Left renal pelvis (tissue), 4 donors: Measurements from ENCODE around the gene PTDSS2. TPM values are rescaled to one million over a fixed set of nuclear protein-coding genes. Genes with fewer than 3 reads are reported as not detected.

Experiments used
- DNase-seq, 4 donors: peaks; one replicate each; pipeline ENCODE4 v3.0.0-alpha.2; 2013; ENCODE audit warnings: low read depth in 4 of 4, low spot score in 3 of 4
- polyA plus RNA-seq, 4 donors: library from polyadenylated mRNA; unstranded; fragments of 120-200 nt; gene quantifications; one replicate each; pipeline ENCODE4 v1.2.1, GENCODE V29; 2013; ENCODE audit not compliant: insufficient read length in 4 of 4

PTDSS2 gene
- polyA plus RNA-seq, 4 donors, result 22.9 to 46.4 (median 31.0) TPM

DNA sequence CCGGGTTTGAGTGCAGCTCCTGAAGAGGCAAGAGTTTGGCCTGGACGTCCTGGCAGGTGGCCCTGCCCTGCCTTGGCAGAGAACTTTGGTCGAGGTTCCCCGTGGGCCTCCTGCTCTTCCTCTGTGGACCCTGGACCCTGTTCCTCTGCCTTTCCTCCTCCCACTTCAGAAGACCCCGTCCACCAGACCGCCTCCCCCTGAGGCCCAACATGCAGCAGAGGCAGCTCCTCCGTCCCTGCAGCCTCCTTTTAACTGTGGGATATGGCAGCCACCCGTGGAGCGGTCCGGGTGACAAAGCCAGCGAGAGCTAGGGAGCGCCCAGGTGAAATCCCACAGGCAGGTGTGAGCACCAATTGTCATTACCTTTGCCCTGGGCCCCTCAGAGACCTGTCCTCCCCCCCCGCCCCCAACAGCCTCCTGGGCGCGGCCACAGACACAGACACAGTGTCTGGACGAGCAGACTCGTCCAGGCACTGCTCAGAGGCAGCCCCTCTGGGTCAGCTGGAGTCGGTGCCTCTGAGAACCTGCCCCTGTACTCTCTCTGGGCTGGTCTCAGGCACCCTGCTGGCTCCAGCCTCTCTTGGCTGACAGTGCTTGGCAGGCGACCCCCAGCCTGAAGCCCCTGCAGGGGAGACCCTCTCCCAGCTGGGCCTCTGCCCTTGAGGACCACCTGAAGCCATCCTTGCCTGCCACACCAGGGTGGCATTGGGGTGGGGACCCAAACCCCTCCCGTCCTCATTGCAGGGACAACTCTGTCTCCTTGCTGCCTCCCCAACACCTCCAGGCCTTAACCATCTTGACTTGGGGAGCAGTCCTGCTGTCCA is 4.1 kb upstream of the PTDSS2 start:
- DNase-seq, result no peak

DNA sequence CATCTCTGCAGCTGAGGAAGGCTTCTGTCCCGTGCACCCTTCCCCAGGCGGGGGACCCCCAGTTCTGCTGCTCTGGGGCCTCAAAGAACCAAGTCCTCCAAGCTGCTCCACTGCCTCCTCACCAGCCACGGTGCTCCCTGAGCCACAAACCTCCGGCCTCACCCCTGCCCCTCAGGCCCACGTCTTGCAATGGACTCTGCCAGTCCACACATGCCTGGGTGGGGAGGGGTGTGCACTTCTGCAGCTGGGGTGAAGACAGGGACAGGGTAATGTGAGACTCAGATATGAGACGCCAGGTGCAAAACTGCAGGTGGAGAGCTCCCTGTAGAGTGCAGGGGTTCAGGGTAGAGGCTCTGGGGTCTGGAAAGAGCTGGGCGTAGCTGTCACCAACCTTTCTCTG is 3.2 kb upstream of the PTDSS2 start:
- DNase-seq, result no peak

DNA sequence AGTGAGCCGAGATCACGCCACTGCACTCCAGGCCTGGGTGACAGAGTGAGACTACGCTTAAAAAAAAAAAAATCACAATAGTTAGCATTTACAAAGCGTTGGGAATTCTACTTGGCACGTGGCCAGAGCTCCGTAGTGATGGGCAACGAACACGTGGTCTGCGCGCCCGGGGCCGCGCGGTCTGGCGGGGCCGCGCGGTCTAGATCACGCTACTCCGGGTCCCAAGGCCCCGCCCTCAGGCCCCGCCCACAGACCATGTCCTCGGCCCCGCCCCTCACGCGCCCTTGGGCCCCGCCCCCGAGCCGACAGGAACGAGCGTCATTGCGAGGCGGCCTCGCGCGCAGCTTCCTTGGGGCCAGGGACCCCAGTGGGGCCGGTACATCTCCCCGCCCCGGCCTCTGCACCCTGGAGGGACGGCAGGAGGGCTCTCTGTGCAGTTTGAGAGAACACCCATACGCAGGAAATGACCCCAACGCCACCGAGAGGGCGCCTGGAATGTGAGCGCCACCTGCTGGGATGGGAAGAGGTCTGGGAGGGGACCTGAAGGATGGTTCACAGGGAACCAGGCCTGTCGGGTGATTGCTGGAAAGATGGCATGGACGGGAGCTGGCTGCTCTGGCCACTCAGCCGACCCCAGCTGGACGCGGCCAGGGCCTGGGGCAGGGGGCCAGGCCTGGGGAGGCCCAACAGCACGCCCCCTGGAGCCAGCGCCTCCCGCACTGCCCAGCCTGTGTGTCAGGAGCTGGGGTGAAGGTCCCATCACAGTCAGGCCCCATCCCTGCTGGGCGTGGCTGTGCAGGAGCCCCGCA is 2.0 kb upstream of the PTDSS2 start:
- DNase-seq, result peak; percentile 80 to 87 (median 82)

DNA sequence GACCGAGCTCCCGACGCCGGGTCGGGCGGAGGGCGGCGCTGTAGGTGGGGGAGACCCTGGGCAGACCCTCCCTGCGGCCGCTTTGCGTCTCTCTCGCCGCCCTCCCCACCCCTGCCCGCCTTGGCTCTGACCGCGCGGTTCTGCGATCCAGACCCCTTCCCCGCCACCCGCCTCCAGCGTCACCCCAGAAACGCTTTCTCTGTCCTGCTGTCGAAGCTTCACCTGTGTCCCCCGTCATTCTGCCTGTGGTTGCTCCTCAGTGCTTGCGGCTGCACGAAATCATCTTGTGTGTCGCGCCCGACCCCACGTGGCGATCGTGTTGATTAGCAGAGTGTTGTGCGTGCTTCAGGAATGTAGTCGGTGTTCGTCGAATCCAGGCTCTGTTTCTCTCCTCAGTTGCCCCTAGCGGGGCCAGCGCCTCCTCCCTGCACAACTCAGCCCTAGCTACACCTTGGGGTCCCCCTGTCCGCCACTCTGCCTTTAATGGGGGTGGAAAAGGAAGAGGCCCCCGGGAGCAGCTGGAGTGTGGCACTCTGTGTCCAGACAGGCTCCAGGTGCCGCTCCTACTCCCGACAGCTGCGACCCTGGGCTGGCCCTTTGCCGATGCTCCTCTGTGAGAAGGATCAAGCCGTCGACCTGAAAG is 851 bp downstream of the PTDSS2 start:
- DNase-seq, result no peak

DNA sequence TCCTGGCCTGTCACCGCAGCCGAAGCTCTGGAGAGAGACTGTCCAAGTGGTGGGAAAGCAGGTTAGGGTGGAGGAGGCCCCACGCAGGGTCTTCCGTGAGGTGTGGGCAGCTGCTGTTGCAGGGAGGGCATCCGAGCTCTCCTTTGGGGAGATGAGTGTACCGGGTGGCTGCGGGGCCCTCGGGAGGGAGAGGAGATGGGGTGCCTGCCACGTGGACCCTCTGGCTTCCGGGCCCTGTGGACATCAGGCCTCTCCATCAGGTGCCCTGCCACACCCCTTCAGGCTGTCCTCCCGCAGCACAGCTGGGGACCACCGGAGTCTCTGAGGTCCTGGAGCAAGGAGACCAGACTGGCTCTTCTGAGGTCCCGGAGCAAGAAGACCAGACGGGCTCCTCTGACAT is 1.7 kb downstream of the PTDSS2 start:
- DNase-seq, result no peak

DNA sequence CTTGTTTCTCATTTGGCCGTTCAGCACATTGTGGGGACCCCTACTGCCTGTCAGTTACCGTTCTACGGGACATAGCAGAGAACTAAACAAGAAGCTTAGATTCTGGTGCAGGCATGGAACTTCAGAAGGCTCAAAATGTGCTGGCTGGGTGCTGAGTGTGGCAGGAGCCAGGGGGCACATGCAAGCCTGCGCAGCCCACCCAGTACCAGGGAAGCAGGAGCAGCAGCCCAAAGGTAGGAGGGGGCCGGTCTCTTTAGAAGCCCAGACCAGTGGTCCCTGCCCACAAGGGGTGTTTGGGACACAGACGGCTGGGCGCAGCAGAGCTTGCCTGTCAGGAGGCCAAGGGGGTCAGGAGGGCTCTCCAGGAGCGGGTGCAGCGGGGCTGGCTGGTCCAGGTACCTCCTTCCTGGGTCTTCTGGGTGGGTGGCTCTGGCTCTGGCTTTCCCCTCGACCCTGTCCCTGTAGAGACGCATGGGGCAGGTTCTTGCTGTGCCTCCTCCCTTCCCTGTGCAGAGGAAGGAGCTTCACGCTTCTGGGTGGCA is 2.2 kb downstream of the PTDSS2 start:
- no peak for DNase-seq

DNA sequence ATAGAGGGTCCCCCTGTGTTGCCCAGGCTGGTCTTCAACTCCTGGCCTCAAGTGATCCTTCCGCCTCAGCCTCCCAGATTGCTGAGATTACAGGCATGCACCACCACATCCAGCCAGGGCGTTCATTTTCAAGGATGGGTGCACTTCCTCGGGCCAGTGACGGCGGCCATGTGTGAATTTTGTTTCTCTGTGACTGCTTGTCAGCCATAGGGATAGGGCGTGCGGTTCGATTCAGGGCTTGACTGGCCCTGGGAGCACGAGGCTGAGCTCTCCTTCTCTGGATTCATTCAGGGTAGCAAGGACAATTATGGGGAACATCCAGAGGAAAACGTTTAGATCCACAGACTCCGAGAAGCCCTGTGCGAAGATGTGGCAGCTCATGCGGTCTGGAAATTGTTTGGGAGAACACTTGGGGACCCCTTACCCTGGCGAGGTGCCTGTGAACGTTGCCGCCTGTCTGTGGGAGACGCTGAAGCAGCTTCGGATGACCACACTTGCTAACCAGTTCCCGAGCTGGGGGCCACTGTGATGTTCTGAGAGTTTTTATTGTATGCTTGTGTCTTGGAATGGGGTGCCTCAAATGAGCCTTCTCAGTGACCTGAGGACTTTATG is 2.9 kb downstream of the PTDSS2 start:
- DNase-seq, result no peak

DNA sequence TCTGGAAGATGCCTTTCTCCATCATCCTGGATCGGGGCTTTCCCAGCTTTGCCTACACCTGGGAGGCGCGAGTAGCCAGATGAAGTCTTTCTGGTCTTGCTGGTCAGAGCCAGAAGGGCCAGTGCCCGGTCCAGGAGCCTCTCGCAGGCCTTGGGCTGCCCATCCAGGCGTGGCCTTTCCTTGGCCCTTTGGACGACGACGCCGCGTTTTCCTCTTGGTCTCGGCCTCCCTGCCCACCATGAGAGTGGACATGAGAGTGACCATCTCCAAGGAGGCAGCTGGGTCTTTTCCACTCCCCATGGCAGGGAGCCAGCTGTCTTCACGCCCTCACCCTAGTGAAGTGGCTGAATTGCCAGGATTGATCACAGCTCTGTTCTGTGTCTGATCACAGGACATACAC is 3.5 kb downstream of the PTDSS2 start:
- no peak for DNase-seq

DNA sequence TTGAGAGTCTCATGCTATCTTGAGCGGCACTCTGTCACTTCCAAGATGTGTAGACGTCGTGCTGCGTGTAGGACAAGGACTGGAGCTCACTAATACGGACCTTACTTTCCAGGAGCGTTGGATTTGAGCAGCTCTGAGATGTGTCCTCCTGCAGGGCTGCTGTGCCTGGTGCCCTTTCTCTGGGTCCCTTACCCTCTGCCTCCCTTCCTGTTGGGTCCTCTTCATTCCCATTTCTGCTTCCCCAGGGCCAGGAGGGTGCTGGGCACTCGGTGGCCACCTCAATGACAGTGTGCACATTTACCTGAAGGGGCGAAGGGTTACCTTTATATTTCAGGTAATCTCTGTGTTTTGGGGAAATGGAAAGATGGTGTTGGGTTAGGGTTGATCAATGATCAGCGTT is 4.0 kb downstream of the PTDSS2 start:
- no peak for DNase-seq

DNA sequence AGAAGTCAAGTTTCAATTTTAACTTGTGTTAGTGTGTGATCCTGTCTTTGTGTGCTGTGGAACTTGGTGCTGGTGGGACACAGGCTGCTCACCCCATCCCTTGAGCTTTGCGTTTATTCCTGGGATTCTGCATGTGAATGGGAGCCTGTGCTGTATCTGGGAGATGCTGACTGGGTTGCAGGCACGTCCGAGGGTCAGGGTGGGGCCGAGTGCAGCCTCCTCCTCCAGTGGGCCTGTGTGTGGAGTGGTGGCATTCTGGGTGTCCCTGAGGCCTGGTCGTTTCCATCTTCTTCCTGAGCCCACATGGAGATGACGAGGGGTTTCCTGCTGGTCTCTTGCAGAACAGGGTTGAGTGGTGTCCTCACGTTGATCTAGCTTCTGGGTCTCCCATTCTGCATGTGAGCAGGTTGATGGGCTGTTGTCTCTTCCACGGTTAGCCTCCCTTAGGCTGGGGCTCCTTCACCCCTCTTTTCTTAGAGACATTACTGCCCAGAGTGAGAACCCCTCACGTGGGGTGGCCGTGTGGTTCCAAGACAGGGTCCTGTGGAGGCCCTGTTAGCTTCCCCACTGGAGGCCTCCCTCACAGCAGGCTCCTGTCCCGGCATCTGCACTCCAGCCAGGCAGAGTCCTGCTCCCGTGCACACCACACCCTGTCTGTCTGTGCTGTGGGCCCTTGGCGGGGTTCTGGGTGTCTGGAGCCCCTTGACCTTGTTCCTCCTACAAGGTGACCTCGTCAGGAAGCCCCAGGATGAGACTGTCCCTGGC is 4.9 kb downstream of the PTDSS2 start:
- no peak for DNase-seq

DNA sequence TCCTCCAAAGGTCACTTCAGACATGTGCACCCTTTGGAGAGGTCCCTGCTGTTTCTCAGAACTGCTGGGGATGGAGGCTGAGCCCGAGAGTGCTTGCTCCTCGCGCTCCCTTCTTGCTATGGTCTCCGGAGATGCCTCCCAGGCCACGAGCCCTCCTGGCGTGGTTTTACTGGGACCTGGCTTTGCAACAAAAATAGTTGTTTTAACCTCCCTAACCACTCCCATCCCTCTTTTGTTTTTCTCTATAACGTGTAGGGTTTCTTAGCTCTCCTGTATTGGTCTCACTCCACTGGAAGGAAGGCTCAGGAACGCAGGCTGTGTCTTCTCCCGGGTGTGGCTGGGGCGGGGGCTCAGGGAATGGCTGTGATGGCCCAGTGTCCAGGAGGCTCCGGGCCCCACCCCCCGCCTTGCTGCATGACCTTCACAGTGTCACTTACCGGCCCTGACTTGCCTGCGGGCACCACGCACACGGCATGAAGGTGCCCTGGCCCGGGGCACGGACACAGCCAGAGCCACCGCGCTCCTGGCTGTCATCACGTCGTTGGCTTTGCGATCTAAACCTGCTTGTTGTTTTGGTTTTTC is 5.6 kb downstream of the PTDSS2 start:
- no peak for DNase-seq

DNA sequence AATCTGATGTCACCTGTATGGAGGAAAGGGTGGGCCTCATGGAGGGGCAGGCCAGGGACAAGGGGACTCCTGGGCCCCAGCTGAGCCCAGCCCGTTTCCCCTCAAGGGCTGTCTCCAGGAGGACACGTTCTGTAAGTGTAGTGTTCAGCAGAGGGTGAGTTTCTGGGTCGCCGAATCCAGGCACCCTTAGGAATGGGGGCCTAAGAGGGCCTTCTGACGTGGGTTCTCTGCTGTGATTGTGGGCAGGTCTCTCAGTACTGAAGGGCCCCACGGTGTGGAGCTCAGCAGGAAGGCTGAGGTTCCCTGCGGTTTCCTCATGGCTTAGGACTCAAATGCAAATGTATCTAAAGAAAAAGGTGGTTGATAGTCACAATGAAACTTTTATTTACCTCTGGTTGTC is 6.5 kb downstream of the PTDSS2 start:
- no peak for DNase-seq

DNA sequence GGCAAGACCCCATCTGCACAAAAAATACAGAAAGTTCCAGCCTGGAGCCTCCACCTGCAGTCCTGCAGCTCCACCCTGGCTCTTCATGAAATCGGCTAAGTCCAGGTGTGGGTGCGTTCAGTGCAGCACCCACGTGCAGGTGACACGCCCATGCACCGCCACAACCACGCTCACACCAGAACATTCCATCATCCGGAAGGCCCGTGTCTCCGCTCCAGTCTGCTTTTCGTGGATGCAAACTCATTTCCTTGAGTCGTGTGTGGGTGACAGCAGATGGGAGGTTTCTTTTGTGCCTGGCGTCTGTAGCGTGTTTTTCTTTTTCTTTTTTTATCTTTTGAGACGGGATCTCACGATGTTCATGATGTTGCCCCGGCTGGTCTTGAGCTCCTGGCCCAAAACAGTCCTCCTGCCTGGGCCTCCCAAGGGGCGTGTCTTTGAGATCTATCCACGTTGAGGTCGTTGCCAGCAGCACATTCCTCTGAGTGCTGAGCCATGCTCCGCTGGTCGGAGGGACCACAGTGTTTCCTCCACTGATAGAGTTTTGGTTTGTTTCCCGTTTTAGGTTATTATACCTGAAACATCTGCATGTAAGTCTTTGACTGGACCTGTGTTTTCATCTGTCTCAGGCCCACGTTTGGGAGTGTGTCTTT is 7.2 kb downstream of the PTDSS2 start:
- DNase-seq, result no peak

DNA sequence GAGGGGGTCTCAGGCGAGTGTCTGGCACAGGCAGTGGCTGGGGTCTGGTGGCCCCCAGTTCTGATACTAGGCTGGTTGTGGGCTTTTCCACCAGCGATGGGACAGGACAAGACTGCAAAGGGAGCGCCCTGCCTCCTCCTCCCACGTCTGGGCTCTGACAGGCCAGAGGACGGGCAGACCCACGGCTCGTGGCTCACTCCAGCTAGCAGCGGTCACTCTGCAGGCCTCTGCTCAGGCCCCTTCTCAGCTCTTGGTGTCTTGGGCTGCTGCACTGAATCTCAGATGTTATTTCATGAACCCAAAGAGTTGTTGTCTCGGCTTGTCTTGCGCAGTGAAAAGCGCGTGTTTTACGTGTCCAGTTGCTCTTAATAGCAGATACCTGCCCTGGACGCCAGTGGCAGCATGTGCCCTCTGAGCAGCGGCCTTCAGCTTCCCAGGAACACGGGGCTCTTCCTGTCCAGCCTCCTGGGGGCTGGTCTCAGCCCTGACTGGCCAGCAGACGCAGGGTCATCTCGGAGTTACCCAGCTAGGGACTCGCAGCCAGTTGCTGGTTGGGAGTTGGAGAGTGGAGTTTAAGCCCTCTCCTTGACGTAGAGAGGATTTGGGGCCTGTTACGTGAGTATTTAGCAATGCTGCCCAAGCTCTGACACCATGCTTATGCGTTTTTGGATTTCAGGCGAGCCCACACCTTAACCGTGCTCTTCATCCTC is 9.6 kb downstream of the PTDSS2 start:
- DNase-seq, result no peak

DNA sequence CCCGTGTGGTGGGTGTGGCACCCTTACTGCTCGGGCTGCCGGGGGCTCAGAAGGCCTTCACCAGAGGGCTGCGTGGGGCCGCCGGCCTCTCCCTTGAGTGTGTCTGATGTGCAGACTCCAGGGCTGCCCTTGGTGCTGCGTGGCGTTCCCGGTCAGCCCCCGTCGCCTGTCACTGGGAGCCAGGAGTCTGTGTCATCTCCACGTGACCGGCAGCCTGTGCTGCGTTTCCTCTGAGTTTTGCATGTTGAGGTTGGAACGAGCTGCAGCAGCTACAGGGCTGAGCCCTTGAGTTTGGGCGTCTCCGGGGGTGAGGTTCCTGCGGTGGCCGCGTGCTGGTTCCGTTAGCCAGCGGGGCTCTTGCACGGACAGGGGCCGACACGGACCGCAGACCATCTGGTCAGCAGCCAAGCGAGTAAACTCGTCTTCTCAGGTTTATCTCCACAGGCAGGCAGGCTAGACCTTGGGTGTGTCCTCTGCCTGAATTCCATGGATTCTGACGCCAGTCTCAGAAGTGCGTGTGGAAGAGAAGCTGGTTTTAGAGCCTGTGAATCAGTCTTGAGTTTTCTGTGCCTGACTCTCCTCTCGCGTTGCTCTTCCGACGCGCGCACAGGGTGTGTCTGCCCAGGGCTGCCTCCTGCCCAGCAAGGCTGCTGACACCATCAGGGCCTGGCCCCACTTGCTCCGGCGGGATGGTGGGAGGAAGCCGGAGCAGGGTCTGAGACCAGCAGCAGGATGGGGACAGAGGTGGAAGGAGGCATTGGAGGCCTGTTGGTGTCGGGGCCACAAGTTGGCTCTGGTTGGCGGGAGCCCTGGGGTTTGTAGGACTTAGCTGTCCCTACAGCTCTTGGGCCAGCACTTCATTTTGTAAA is 10.5 kb downstream of the PTDSS2 start:
- DNase-seq, result no peak

DNA sequence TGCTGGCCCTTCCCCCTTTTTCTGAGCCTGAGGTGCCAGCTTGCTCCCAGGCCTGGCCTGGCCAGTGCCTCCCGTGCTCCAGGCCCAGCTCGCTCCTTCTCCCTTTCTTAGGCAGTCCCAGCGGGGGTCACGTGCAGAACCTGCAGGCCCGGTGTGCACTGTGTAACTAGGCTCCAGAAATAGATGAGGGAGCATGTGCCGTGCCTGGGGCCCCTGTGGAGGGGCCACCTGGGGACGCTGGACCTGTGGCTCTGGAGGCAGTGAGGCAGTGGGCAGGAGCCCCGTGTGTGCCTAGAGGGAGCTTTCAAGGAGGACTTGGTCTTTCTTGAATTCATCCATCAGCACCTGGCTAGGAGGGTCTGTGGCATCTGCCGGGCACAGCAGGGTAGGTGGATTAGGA is 11.5 kb downstream of the PTDSS2 start:
- DNase-seq, result no peak

DNA sequence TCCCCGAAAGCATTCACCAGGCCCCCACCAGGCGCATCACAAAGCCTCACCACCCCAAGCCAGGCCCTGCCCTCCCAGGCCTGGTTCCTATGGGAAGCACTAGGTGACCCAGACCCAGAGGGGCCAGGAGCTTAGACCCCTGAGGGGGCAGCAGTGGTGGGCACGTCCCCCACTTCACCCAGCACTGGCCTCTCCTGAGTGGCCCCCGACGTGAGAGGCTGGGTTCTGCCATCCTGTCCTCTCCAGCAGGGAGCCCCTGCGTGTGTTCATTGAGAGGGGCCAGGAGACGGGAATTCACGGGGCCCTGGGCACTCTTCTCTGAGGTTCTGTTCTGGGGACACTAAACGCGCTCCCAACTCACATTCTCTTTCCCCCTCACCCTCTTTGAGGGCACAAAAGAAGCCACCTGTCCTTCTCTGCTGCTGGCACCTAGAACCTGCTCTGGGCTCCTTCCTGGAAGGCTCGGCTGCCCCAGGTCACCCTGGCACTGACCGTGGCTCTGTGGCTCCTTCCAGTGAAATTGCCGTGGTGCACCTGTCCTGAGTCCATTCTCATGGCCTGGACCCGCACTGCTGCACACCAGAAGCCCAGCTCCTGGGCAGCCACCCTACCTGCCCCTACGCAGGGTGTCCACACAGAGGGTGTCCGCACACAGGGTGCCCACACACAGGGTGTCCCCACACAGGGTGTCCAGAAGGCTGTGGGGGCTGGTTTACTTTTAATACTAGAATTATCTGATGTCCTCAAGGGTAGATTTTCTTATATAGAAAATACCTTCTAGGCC is 12.2 kb downstream of the PTDSS2 start:
- no peak for DNase-seq
